ENCODE data around the gene PLEKHM3.

Gene PLEKHM3

DNA sequence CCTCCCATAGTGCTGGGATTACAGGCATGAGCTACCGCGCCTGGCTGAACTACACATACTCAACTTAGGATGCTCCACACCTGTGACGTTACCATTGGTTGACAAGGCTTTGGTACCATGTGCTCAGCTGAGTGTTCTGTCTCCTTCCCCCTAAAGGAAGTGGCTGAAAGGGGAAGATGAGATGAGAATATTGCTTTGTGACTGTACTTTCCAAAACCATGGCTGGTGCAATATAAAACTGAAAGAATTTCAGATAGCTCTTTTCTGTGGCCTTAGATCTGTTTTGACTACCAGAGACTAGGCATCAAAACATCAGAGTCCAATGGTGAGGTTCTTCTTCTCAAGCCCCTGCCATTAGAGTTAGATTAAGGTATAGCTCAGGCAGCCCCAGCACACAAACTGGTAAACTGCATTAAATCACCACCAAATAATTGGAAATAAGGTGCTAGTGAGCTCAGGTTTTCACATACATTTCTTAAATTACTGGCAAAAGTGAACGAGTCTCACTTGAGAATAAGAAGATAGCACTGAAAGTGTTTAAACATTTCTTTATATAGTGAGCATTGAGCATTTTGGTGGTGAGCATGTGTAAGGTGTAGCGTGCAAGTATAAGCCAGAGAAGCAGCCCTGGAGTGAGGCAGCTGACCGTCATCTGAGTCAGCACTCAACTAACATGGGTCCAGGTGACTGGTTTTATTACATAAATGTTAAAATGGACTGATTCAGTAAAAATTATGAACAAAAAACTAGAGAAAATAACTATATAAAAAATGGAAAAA lies 142.1 kb downstream of the PLEKHM3 start:
- no peak for DNase-seq (ENCODE audit: low read depth)

DNA sequence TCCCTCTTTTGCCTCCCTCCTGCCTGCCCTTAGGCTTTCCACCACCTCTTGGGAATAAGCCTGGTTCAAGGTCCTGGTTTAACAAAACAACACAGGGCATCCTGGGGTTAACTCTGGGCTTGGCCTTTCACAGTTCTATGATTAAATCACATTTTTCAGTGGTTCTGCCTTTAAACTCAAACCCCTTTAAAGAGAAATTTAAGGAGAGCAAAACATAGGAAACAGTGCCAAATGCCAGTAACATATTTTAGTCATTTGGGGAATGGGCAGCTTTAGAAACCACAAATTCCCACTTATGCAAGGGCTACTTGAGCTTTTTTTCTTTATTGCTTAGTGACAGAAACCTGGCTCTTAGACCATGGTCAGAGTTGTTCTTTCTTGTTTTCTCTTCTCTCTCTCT lies 143.4 kb downstream of the PLEKHM3 start:
- peak; percentile 74 for DNase-seq (ENCODE audit: low read depth)

- DNase-seq (ENCODE audit: low read depth), result peak; percentile 49
Measured at GRCh38 chr2:207879536-207879935, 145.8 kb downstream of the PLEKHM3 start.

GRCh38 chr2:207876842-207877535 lies 148.3 kb downstream of the PLEKHM3 start:
- no peak for DNase-seq (ENCODE audit: low read depth)

DNA sequence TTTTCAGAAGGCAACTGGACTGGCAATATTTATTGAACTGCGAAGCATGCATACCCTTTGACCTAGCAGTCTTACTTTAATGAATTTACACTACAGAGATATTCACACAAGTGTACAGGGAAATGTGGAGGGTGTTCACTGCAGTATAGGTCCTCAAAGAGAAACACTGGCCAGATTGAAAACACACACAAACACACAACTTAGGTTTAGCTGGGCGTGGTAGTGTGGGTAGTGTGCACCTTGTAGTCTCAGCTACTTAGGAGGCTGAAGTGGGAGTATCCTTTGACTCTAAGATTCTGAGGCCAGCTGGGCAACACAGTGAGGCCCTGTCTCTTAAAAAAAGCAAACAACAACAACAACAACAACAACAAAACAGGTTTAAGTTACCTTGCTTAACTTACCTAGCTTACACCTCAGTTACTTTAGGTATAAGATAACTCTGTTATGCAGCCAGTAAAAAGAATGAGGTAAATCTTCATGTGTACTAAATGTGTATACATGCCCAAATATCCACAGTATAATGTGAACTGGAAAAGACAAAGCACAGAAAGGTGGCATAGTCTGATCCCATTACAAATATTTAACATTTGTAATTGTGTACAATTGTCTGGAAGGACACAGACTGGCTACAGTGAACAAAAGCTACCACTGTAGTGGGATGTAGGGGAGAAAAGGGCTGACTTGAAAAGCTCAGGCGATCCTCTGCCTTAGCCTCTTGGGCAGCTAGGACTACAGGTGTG lies 149.7 kb downstream of the PLEKHM3 start:
- no peak for DNase-seq (ENCODE audit: low read depth)

DNA sequence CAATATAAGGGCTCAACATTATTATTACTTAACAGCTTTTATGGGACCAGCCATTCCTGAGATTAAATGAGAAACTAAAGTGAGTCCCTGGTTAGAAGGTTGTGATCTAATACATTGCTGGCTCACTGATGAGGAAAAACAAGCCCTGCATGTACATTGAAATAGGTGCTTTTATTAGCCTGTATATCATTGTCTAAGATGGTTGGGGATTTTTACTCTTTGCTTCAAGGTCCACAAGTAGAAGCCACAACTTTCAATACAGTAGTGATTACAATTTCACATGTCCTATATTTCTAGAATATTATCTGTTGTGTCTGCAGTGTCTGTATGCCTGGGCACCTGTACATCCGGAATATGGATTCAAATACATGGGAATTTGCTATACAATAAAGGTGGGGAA lies 151.5 kb downstream of the PLEKHM3 start:
- DNase-seq (ENCODE audit: low read depth), result no peak

DNA sequence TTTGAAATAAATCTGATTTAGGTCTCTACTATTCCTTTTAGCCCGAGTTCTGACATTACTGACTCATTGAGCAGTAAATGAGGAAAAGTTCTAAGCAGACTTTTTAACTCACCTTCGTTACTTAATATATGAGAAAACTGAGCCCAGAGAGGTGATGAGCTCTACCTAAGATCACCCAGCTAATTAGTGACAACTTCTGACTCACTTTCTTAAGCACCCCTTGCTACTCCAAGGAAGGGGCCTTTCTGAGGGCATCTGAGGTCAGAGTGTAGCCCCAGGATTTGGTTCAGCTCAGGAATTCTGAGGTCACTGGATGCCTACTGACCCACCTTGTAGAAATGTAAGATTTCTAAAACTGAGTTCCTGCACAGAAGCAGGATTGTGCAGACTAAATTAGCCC lies 153.4 kb downstream of the PLEKHM3 start:
- no peak for DNase-seq (ENCODE audit: low read depth)

GRCh38 chr2:207871506-207871905 lies 153.8 kb downstream of the PLEKHM3 start:
- no peak for DNase-seq (ENCODE audit: low read depth)

- DNase-seq (ENCODE audit: low read depth), result no peak
Measured at GRCh38 chr2:207870814-207871213, 154.5 kb downstream of the PLEKHM3 start.

DNA sequence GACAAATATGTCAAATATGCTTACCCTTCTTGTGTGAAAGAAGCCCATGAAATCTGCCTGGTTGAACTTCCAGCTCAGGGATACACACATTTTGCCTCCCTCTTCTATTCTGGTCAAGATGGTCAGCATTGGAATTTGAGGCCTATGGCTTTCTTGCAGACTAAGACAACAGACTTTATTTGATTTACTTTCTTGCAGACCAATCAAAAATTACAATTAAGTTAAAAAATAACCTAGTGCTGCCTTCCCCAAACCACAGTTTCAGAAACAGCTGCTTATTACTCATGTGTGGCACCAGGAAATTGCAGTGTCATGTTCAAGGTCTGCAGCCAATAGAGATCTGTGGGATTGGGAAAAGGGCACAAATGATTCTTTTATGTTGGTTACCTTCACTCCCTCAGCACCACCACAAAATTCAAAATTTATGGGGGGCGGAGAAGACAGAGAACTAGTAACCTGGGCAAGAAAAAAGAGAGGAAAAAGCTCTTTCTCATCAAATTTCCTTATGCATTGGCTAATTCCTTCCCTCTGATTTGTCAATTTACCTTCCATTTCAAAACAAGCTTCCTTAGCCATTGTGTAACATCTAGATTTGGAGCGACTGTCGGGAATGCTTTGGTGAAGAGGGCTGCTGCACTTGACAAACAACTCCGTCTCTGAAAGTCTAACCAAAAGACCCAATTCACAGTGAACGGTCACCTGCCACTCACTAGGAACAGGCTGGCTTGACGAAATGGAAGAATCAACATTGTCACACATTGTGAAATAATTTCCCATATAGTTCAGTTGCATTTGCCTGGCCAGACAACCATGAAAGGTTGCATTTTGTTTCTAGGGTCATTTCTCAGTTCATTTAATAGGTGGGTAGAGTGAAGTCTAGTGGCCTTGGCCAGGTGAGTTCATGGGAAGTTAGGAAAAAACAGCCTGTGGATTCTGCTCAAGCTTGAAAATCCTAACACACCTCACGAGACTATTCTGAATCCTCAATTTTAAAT lies 155.2 kb downstream of the PLEKHM3 start:
- DNase-seq (ENCODE audit: low read depth), result peak; percentile 73

DNA sequence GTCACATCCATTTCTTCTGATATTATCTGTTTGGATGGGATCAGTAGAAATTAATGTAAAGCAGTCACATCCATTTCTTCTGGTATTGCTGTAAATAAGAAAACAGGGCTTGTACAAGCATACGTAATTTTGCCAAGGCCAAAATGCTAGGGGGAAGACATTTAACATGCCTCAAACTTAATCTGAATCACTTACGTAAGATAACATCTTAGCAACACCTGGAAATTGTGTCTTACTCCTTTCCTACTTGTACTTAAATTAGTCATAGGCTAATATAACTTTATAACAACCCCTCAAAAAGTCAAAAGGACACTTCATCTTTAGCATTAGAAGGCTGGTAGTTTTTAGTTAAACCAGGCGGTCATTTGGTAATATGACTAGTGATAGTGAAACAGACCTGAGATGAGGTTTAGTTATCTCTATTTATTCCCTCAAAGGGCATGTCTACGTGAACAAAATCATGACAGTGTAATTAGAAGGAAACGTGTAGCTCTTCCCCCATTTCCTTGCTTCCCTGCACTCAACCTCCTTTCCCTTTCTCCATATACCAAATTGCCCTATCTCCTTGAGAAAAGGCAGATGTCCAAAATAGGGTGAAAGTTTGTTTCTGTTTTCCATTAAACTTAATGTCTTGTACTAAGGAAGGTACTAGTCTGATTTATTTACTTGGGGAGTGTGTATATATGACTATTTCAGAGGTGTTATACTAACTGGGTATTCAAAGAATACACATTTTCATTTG lies 156.3 kb downstream of the PLEKHM3 start:
- no peak for DNase-seq (ENCODE audit: low read depth)

DNA sequence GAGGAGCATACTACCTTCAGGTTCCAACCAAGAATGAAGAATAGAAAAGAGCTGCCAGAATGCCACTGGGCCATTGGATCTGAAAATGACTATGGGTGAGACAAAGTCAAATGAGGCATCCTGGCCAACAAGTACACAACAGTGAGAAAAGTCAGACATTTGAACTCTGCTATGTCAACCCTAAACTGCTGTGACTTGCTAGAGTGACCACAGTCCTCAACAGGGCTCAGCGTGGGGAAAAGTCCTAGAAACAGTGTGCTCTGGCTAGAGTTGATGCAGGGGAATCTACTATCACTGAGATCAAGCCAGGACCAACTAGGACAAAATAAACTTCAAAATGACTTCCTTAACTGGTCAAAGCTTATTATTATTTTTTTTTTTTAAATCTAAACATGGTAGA lies 157.4 kb downstream of the PLEKHM3 start:
- no peak for DNase-seq (ENCODE audit: low read depth)

DNA sequence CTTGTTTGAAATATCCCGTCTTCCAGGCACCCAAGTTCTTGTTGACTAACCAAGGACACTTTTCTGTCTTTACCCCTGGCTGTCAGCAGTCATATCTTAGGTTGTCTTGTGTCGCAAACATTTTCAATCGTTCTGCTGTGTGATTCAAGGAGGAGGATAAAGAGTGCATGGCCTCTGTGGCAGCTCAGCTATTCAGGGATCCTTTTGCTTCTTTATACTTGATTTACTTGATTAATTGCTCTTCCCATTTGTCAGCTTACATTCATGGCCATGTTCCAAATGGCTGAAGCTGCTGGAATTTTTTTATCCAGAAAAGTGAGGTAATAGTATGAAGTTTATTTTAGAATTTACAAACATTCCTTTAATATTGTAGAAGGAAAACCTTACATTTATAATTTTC lies 158.3 kb downstream of the PLEKHM3 start:
- DNase-seq (ENCODE audit: low read depth), result no peak

DNA sequence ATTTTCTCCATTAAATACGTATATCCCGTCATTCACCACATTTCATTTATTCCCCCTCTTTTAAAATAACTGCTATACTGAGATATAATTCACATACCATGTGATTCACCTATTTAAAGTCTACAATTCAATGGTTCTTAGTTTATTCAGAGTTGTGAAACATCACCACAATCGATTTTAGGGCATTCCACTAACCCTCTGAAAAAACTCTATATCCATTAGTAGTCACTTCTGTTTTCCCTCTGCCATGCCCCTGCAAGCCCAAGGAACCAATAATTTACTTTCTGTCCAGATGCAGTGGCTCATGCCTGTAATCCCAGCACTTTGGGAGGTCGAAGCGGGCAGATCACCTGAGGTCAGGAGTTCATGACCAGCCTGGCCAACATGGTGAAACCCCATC lies 160.1 kb downstream of the PLEKHM3 start:
- DNase-seq (ENCODE audit: low read depth), result no peak

GRCh38 chr2:207863345-207863744 lies 162.0 kb downstream of the PLEKHM3 start:
- no peak for DNase-seq (ENCODE audit: low read depth)

DNA sequence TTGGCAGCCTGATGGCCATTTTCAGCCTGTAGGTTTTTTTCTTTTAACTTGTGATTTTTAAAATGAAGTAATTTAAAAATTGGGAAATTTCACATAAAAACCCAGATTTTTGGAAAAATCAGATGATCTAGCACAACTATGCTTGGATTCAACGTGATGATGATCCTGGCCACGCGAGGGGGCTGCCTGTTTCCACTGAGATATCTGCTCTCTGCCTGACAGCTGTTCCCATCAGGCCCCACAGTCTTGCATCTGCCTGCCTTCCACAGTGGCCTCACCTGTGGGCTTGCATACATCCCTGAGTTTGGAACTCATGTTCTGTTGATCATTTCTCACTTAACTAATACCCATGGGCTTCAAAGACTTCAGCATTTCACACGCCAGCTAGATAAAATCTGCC lies 163.5 kb downstream of the PLEKHM3 start:
- DNase-seq (ENCODE audit: low read depth), result no peak

DNA sequence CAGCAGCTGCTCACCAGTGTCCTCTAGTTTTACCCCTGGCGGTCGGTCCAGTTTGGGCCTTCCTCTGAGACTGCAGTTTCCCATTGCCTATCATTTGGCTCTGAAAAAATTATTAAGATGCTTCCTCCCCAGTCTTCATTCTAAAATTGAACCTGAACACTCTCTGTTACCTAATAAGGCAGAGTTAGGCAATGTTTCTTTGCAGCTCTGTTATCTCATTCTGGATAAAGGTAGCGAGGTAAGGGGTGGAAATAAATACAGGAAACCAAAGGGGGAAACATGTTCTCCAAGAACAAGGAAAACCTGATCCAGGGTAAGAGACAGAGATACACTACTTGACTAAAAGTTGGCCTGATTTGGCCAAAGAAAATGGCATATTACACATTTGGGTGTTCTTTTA lies 164.6 kb downstream of the PLEKHM3 start:
- DNase-seq (ENCODE audit: low read depth), result no peak

GRCh38 chr2:207855591-207855990 lies 169.7 kb downstream of the PLEKHM3 start:
- DNase-seq (ENCODE audit: low read depth), result no peak

DNA sequence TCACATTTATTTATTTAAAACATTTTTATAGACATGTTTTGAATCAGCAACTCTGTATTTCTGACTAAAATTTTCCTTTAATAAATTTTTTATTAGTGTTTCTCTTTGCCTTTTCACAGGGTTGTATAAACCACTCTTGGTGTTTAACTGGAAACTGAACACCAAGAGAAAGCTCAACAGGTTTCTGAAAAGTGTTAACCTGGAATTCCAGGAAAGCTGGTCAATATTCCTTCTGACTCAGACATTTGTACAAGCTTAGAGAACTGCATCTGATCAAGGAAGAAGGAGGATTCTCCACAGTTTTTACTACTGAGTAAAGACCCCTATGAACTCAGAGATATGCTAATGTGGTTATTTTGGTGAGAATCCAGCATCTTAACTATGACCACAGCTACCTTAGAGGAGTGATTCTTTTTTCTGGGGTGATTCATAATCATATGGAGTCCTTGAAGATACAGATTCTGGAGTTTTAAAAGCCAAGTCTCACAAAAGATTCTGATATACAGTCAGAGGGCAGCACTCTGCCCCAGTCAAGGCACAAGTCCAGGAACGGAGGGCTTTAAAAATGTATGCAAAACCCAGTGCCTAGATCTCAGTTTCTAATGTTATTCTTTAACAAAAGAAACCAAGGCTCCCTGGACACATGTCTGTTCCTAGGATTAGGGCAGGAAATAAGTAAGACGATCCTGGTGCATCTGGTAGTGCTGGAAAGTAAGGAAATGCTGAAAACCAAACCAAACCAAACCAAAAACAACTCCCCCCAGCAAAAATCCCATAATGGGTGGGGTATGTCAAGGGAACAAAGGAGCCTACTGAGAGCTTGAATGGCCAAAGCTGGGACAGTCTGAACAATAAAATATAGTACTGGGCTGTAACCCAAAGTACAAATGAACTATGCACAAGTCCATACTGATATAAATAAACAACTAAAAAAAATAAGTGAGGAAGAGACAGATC lies 170.6 kb downstream of the PLEKHM3 start:
- peak; percentile 13 for DNase-seq (ENCODE audit: low read depth)

DNA sequence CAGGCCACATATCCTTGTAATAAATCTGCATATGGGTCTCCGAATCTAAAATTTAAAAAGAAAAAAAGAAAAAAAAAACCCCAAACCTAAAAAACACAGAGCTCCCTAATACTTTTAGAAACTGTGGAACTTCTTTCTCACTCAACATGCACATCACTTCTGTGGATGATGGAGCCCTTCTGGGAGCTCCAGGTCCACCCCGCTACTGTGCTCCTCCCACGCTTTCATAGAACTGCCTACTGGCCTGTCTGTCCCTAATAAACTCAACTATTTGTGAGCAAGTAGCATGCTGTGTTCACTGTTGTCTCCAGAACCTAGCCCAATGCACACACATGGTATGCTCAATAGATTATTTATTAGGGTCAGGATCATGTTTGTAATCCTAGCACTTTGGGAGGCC lies 172.5 kb downstream of the PLEKHM3 start:
- no peak for DNase-seq (ENCODE audit: low read depth)
